HG03521 (cell line): ENCODE data around the gene PLCD3.

ENCODE experiments used
- ATAC-seq: cut with Tn5 transposase; IDR thresholded peaks from one replicate; pipeline ENCODE4 v1.9.1; 2021; ENCODE audit warnings: mild to moderate bottlenecking, moderate library complexity; ENCODE audit not compliant: unreplicated experiment

The PLCD3 gene

GRCh38 chr17:45118691-45119090 lies 13.6 kb downstream of the PLCD3 start:
- ATAC-seq: no peak

- no peak for ATAC-seq
Observed at GRCh38 chr17:45117848-45118646, 14.3 kb downstream of the PLCD3 start.

- ATAC-seq: no peak
Observed at GRCh38 chr17:45117334-45117733, 15.0 kb downstream of the PLCD3 start.

- no peak for ATAC-seq
Observed at GRCh38 chr17:45116434-45117016, 15.8 kb downstream of the PLCD3 start.

GRCh38 chr17:45115871-45116270 lies 16.4 kb downstream of the PLCD3 start:
- no peak for ATAC-seq

- no peak for ATAC-seq
Observed at GRCh38 chr17:45115015-45115625, 17.2 kb downstream of the PLCD3 start.

- no peak for ATAC-seq
Observed at GRCh38 chr17:45114117-45114932, 18.0 kb downstream of the PLCD3 start.

- no peak for ATAC-seq
Observed at GRCh38 chr17:45113424-45113754, 18.9 kb downstream of the PLCD3 start.

GRCh38 chr17:45112559-45113423 lies 19.5 kb downstream of the PLCD3 start:
- ATAC-seq: no peak

GRCh38 chr17:45111850-45112249 lies 20.5 kb downstream of the PLCD3 start:
- no peak for ATAC-seq

- ATAC-seq: no peak
Observed at GRCh38 chr17:45110676-45111611, 21.4 kb downstream of the PLCD3 start.

- no peak for ATAC-seq
Observed at GRCh38 chr17:45108595-45109521, 23.5 kb downstream of the PLCD3 start.

- no peak for ATAC-seq
Observed at GRCh38 chr17:45108051-45108450, 24.3 kb downstream of the PLCD3 start.

- no peak for ATAC-seq
Observed at GRCh38 chr17:45107293-45108010, 24.9 kb downstream of the PLCD3 start.

- ATAC-seq: no peak
Observed at GRCh38 chr17:45106582-45106981, 25.7 kb downstream of the PLCD3 start.

- no peak for ATAC-seq
Observed at GRCh38 chr17:45106096-45106495, 26.2 kb downstream of the PLCD3 start.

GRCh38 chr17:45104907-45105624 lies 27.2 kb downstream of the PLCD3 start:
- ATAC-seq: no peak
